AG04450 (cell line): ENCODE results near the gene EVX1. TPM values are rescaled to one million over a fixed set of nuclear protein-coding genes. Genes with fewer than 3 reads are reported as not detected.

Experiments used
- CTCF ChIA-PET: fragments of 300-600, 350-600 bp; formaldehyde crosslinking; extraction: SDS; loops from one replicate; lab custom pipeline; 2022; ENCODE audit warnings: antibody characterized with exemption, inconsistent platforms; lab: Charles Lee
- POLR2A ChIA-PET: fragments of 350-600 bp; formaldehyde crosslinking; extraction: SDS; loops from one replicate; lab custom pipeline; 2021; ENCODE audit warnings: antibody characterized with exemption, inconsistent platforms; lab: Yijun Ruan, JAX
- DNase-seq: peaks from one replicate; pipeline ENCODE4 v3.0.0-alpha.2; 2011; ENCODE audit warnings: low read depth, low spot score
- H3K27ac ChIP-seq: one replicate; pipeline ENCODE4 v1.5.1; 2012; ENCODE audit warnings: low read depth, low read length, control low read depth
- H3K27me3 ChIP-seq: one replicate; pipeline ENCODE4 v1.6.0; 2012; ENCODE audit warnings: low read length; ENCODE audit not compliant: control insufficient read depth, insufficient read depth
- H3K4me3 ChIP-seq: 2 replicates; pipeline ENCODE4 v1.5.1; 2011; ENCODE audit warnings: mild to moderate bottlenecking, low read depth, low read length, control low read depth
- H3K9me3 ChIP-seq: 2 replicates; pipeline ENCODE4 v1.5.1; 2012; ENCODE audit warnings: low read length; ENCODE audit not compliant: control insufficient read depth, insufficient read depth
- CTCF ChIP-seq: IDR thresholded peaks from 2 replicates; pipeline ENCODE4 v1.5.1; 2011; ENCODE audit warnings: low read depth, low read length, control low read depth, inconsistent platforms
- polyA plus RNA-seq: library from polyadenylated mRNA; depleted of rRNA; stranded (reverse); fragments of >200 nt; gene quantifications from 2 replicates; pipeline ENCODE4 v1.2.3, GENCODE V29; 2011

EVX1 gene
- polyA plus RNA-seq, 1 experiment, result not detected

- CTCF ChIA-PET, result interaction anchor here (0.6 to 1.5 kb wide), 2 partner anchors 29 to 682 kb away, joined by 3 to 5 read pairs; no protein-coding TSS in a partner anchor
- Histone ChIP-seq H3K27ac (no peak overlapping the region), H3K9me3 (peaks cover 11% of the 10 kb centered on the region; the same call in 1 of the 2 replicates), H3K27me3 (peaks cover 96% of the 10 kb centered on the region), H3K4me3 (no peak overlapping the region)
- no peak for TF ChIP-seq CTCF
- POLR2A ChIA-PET, result no interaction called here
- no peak for DNase-seq
Measured at GRCh38 chr7:27238979-27239386, 3.6 kb upstream of the EVX1 start.

- H3K27me3 ChIP-seq, result peaks cover 99% of the 10 kb centered on the region
- H3K27ac ChIP-seq, result no peak overlapping the region
- no peak for DNase-seq
- H3K4me3 ChIP-seq, result no peak overlapping the region
- CTCF ChIA-PET, result interaction anchor here (0.5 to 1.5 kb wide), 2 partner anchors 29 to 60 kb away, joined by 5 read pairs; no protein-coding TSS in a partner anchor
- POLR2A ChIA-PET, result no interaction called here
- TF ChIP-seq CTCF, result no peak
- H3K9me3 ChIP-seq, result peaks cover 11% of the 10 kb centered on the region; the same call in 1 of the 2 replicates
Measured at GRCh38 chr7:27239387-27240014, 3.1 kb upstream of the EVX1 start.

GRCh38 chr7:27240015-27240731 lies 2.4 kb upstream of the EVX1 start:
- H3K4me3 ChIP-seq, result no peak overlapping the region
- H3K27me3 ChIP-seq, result peaks cover 99% of the 10 kb centered on the region
- no peak for TF ChIP-seq CTCF
- H3K9me3 ChIP-seq, result peaks cover 16% of the 10 kb centered on the region
- ChIA-PET POLR2A (no interaction called here), CTCF (interaction anchor here (0.5 kb wide), 2 partner anchors 61 to 1347 kb away, joined by 3 to 5 read pairs; no protein-coding TSS in a partner anchor)
- no peak overlapping the region for H3K27ac ChIP-seq
- DNase-seq, result no peak

GRCh38 chr7:27241189-27242056 lies 1.2 kb upstream of the EVX1 start:
- no peak for TF ChIP-seq CTCF
- DNase-seq, result no peak
- Histone ChIP-seq H3K9me3 (peaks cover 23% of the 10 kb centered on the region), H3K27me3 (peaks cover 97% of the 10 kb centered on the region), H3K27ac (no peak overlapping the region), H3K4me3 (no peak overlapping the region)
- ChIA-PET POLR2A (no interaction called here), CTCF (interaction anchor here (1.0 kb wide), 1 partner anchor 855 kb away, joined by 3 read pairs; no protein-coding TSS in a partner anchor)
